H1 (cell line): ENCODE results near the gene C3orf22. TPM values are rescaled to one million over a fixed set of nuclear protein-coding genes. Genes with fewer than 3 reads are reported as not detected.
A peak's percentile ranks its signal among the peaks of the same experiment; 100 is the strongest.

Experiments used
- CTCF ChIA-PET: fragments of 300-600 bp; sonication (Branson Sonifier 250); formaldehyde crosslinking; loops from one replicate; lab custom pipeline; 2021; ENCODE audit not compliant: partially characterized antibody; lab: Charles Lee
- POLR2A ChIA-PET: fragments of 300-600 bp; sonication (Branson Sonifier 250); formaldehyde crosslinking; loops from one replicate; lab custom pipeline; 2021; ENCODE audit warnings: inconsistent platforms; ENCODE audit not compliant: partially characterized antibody; lab: Charles Lee
- DNase-seq, 2 experiments: peaks; one replicate each; pipeline versions ENCODE4 v3.0.0 to v3.0.0-alpha.2; 2010 to 2022; ENCODE audit warnings: low spot score in 2 of 2, low read depth in 1 of 2, mixed read lengths in 1 of 2
- FAIRE-seq: peaks from 2 replicates; lab custom pipeline; 2011; peaks lifted over from hg19 to GRCh38; lab: Jason Lieb, UNC
- H2AFZ ChIP-seq: 2 replicates; pipeline ENCODE4 v1.8.1; 2012; ENCODE audit warnings: low read length, inconsistent platforms
- H2AK5ac ChIP-seq: 2 replicates; pipeline ENCODE4 v1.6.1; 2013; ENCODE audit warnings: low read depth, low read length
- H2BK120ac ChIP-seq: replicated peaks from 2 replicates; pipeline ENCODE3; 2013; ENCODE audit warnings: low read depth, low read length, inconsistent platforms
- H2BK12ac ChIP-seq: 2 replicates; pipeline ENCODE4 v1.6.1; 2013; ENCODE audit warnings: low read depth, low read length
- H2BK15ac ChIP-seq: 2 replicates; pipeline ENCODE4 v1.6.1; 2013; ENCODE audit warnings: low read length
- H2BK20ac ChIP-seq: 2 replicates; pipeline ENCODE4 v1.6.1; 2013; ENCODE audit warnings: low read length
- H2BK5ac ChIP-seq: 2 replicates; pipeline ENCODE4 v1.6.1; 2013; ENCODE audit warnings: low read depth, low read length
- H3K14ac ChIP-seq: 2 replicates; pipeline ENCODE4 v1.6.1; 2013; ENCODE audit warnings: inconsistent platforms; ENCODE audit not compliant: insufficient read length
- H3K18ac ChIP-seq: 2 replicates; pipeline ENCODE4 v1.6.1; 2013; ENCODE audit warnings: low read length; ENCODE audit errors: extremely low read depth
- H3K23ac ChIP-seq: 2 replicates; pipeline ENCODE4 v1.6.1; 2013; ENCODE audit warnings: inconsistent platforms; ENCODE audit not compliant: insufficient read length
- H3K23me2 ChIP-seq: 2 replicates; pipeline ENCODE4 v1.6.1; 2013; ENCODE audit warnings: low read depth, low read length
- H3K27ac ChIP-seq: 2 replicates; pipeline ENCODE4 v1.6.1; 2011; ENCODE audit warnings: low read depth, low read length, inconsistent platforms
- H3K27me3 ChIP-seq, 4 experiments: replicated peaks in 1 of 4; 1 replicate in 1 of 4; 2 replicates in 3 of 4; pipeline versions ENCODE4 v1.6.1 to v1.8.1; 2011 to 2013; ENCODE audit warnings: low read length in 3 of 4, mild to moderate bottlenecking in 3 of 4, inconsistent platforms in 2 of 4, mixed read lengths in 2 of 4, moderate library complexity in 1 of 4; ENCODE audit not compliant: control insufficient read depth in 3 of 4, insufficient read depth in 3 of 4; ENCODE audit errors: extremely low read depth in 1 of 4
- H3K36me3 ChIP-seq, 4 experiments: 2 replicates each; pipeline versions ENCODE4 v1.6.1 to v1.8.1; 2011 to 2013; ENCODE audit warnings: mild to moderate bottlenecking in 4 of 4, low read length in 3 of 4, moderate library complexity in 2 of 4, control low read depth in 1 of 4, inconsistent platforms in 1 of 4; ENCODE audit not compliant: insufficient read depth in 4 of 4, control insufficient read depth in 2 of 4
- H3K4ac ChIP-seq: replicated peaks from 2 replicates; pipeline ENCODE3; 2013; ENCODE audit warnings: low read length, low read depth, mixed read lengths, inconsistent platforms; ENCODE audit not compliant: insufficient read length
- H3K4me1 ChIP-seq, 4 experiments: replicated peaks in 1 of 4; 1 replicate in 1 of 4; 2 replicates in 3 of 4; pipeline versions ENCODE4 v1.6.1 to v1.8.1; 2011 to 2013; ENCODE audit warnings: low read length in 3 of 4, inconsistent platforms in 2 of 4, mixed read lengths in 1 of 4; ENCODE audit not compliant: insufficient read depth in 4 of 4, control insufficient read depth in 3 of 4
- H3K4me2 ChIP-seq, 2 experiments: 2 replicates each; pipeline versions ENCODE4 v1.6.1 to v1.8.1; 2011 to 2013; ENCODE audit warnings: low read depth in 2 of 2, low read length in 2 of 2, control low read depth in 1 of 2, inconsistent platforms in 1 of 2, mild to moderate bottlenecking in 1 of 2; ENCODE audit not compliant: insufficient read depth in 1 of 2
- H3K4me3 ChIP-seq, 4 experiments: fragments of 200-600, 300-600 bp in 1 of 4; sonication (generic), shearing (Covaris generic), sonication (Bioruptor Twin) in 1 of 4; 2 replicates each; pipeline versions ENCODE4 v1.5.1 to v1.8.1; 2011 to 2016; ENCODE audit warnings: low read length in 4 of 4, low read depth in 3 of 4, control low read depth in 2 of 4, inconsistent platforms in 2 of 4, mild to moderate bottlenecking in 2 of 4, mixed read lengths in 1 of 4, moderate library complexity in 1 of 4; ENCODE audit not compliant: insufficient read depth in 2 of 4; ENCODE audit errors: extremely low read depth in 1 of 4
- H3K56ac ChIP-seq: replicated peaks from 2 replicates; pipeline ENCODE3; 2013; ENCODE audit warnings: low read depth, mild to moderate bottlenecking, mixed read lengths, low read length, inconsistent platforms; ENCODE audit not compliant: insufficient read length
- H3K79me1 ChIP-seq: 2 replicates; pipeline ENCODE4 v1.6.1; 2013; ENCODE audit warnings: low read depth, low read length, control low read depth
- H3K79me2 ChIP-seq, 2 experiments: 2 replicates each; pipeline versions ENCODE4 v1.6.1 to v1.8.1; 2012 to 2013; ENCODE audit warnings: low read length in 2 of 2, mild to moderate bottlenecking in 2 of 2, inconsistent platforms in 1 of 2; ENCODE audit not compliant: insufficient read depth in 2 of 2, control insufficient read depth in 1 of 2
- H3K9ac ChIP-seq, 4 experiments: replicated peaks in 1 of 4; 1 replicate in 1 of 4; 2 replicates in 3 of 4; pipeline versions ENCODE4 v1.6.1 to v1.8.1; 2011 to 2013; ENCODE audit warnings: low read depth in 3 of 4, low read length in 3 of 4, control low read depth in 2 of 4, mild to moderate bottlenecking in 2 of 4, moderate library complexity in 2 of 4, inconsistent platforms in 1 of 4; ENCODE audit errors: extremely low read depth in 1 of 4
- H3K9me3 ChIP-seq, 2 experiments: 2 replicates each; pipeline versions ENCODE4 v1.6.1 to v1.8.1; 2012 to 2013; ENCODE audit warnings: mild to moderate bottlenecking in 2 of 2, moderate library complexity in 2 of 2, control low read depth in 1 of 2, inconsistent platforms in 1 of 2, low read depth in 1 of 2, low read length in 1 of 2, mixed read lengths in 1 of 2; ENCODE audit not compliant: insufficient read depth in 2 of 2
- H4K20me1 ChIP-seq, 2 experiments: replicated peaks in 1 of 2; 2 replicates each; pipeline versions ENCODE3 to v1.8.1; 2011 to 2013; ENCODE audit warnings: inconsistent platforms in 2 of 2, low read length in 2 of 2, mild to moderate bottlenecking in 1 of 2; ENCODE audit not compliant: insufficient read depth in 2 of 2, control insufficient read depth in 1 of 2
- H4K5ac ChIP-seq: 2 replicates; pipeline ENCODE4 v1.6.1; 2013; ENCODE audit warnings: low read length, low read depth, mixed read lengths, inconsistent platforms; ENCODE audit not compliant: insufficient read length
- H4K8ac ChIP-seq: 2 replicates; pipeline ENCODE4 v1.8.0; 2013; ENCODE audit warnings: mild to moderate bottlenecking, moderate library complexity, low read length, inconsistent platforms; ENCODE audit not compliant: insufficient read depth; ENCODE audit errors: extremely low read depth
- H4K91ac ChIP-seq: replicated peaks from 2 replicates; pipeline ENCODE3; 2013; ENCODE audit warnings: low read length, mixed read lengths, inconsistent platforms; ENCODE audit not compliant: insufficient read length
- ATF2 ChIP-seq: IDR thresholded peaks from 2 replicates; pipeline ENCODE4 v1.6.1; 2012; ENCODE audit warnings: low read length, inconsistent platforms
- BCL11A ChIP-seq, 2 experiments: IDR thresholded peaks; one replicate each; pipeline ENCODE4 v1.6.1; 2011; ENCODE audit warnings: low read depth in 2 of 2, low read length in 2 of 2, mild to moderate bottlenecking in 2 of 2
- CHD1 ChIP-seq: IDR thresholded peaks from 2 replicates; pipeline ENCODE4 v1.6.1; 2012; ENCODE audit warnings: low read depth, low read length, improper control_type of control experiment
- CTBP2 ChIP-seq: IDR thresholded peaks from 2 replicates; pipeline ENCODE4 v1.7.0; 2011; ENCODE audit warnings: borderline replicate concordance, mild to moderate bottlenecking, moderate library complexity, mixed read lengths, low read length; ENCODE audit not compliant: insufficient read depth, insufficient read length
- EGR1 ChIP-seq: IDR thresholded peaks from 2 replicates; pipeline ENCODE4 v1.6.1; 2011; ENCODE audit warnings: low read depth, low read length, borderline replicate concordance
- HDAC6 ChIP-seq: IDR thresholded peaks from one replicate; pipeline ENCODE4 v1.7.1; 2012; ENCODE audit warnings: low read depth, mild to moderate bottlenecking, inconsistent platforms, low read length, moderate library complexity
- NRF1 ChIP-seq: IDR thresholded peaks from 2 replicates; pipeline ENCODE4 v1.6.1; 2011; ENCODE audit warnings: mild to moderate bottlenecking, low read depth, low read length, improper control_type of control experiment
- SIN3A ChIP-seq, 2 experiments: IDR thresholded peaks in 1 of 2; conservative IDR thresholded peaks in 1 of 2; 2 replicates each; pipeline ENCODE4 v1.6.1; 2011 to 2012; ENCODE audit warnings: low read length in 2 of 2, improper control_type of control experiment in 1 of 2, low read depth in 1 of 2, mild to moderate bottlenecking in 1 of 2
- SUZ12 ChIP-seq: fragments of 200-600 bp; sonication (generic); IDR thresholded peaks from 2 replicates; pipeline ENCODE4 v1.6.1; 2012; ENCODE audit warnings: mild to moderate bottlenecking, inconsistent platforms, low read length, moderate library complexity, mixed read lengths
- TAF1 ChIP-seq: IDR thresholded peaks from 2 replicates; pipeline ENCODE4 v1.6.1; 2011; ENCODE audit warnings: mild to moderate bottlenecking, low read depth, low read length
- TAF7 ChIP-seq: optimal IDR thresholded peaks from 2 replicates; pipeline ENCODE3; 2011; ENCODE audit warnings: low read depth, mild to moderate bottlenecking, inconsistent platforms, low read length, moderate library complexity, borderline replicate concordance
- TEAD4 ChIP-seq: IDR thresholded peaks from 2 replicates; pipeline ENCODE4 v1.6.1; 2012; ENCODE audit warnings: low read depth, low read length, inconsistent platforms, mixed read lengths
- WGBS, 2 experiments: shearing (Covaris generic) in 1 of 2; methylation state at CpG; one replicate each; pipeline versions ENCODE4 v1.1.6 to v1.1.7; 2013 to 2015; ENCODE audit warnings: low lambda C conversion rate in 2 of 2, mixed read lengths in 2 of 2, inconsistent platforms in 1 of 2, low coverage in 1 of 2, missing lambda C conversion rate in 1 of 2; ENCODE audit not compliant: insufficient replicate concordance in 2 of 2, insufficient coverage in 1 of 2, insufficient read length in 1 of 2; ENCODE audit errors: extremely low coverage in 1 of 2, missing lambda C conversion rate in 1 of 2; 5-methylcytosine and 5-hydroxymethylcytosine counted together
- polyA plus RNA-seq, 7 experiments: library from polyadenylated mRNA; depleted of rRNA in 3 of 7; stranded (reverse) in 5 of 7; unstranded in 2 of 7; fragments of >200 nt in 5 of 7; fragments of 200-250 nt in 2 of 7; gene quantifications; 1 replicate in 5 of 7; 2 replicates in 1 of 7; 4 replicates in 1 of 7; pipeline versions ENCODE4 v1.2.1 to v1.2.3, GENCODE V29; 2011 to 2013; ENCODE audit warnings: missing spikeins in 2 of 7, mixed read lengths in 2 of 7
- total RNA-seq: library from RNA; stranded (reverse); fragmentation: NEBNext Ultra II Directional; extraction: Animal tissue kit (Norgen Biotek cat#: 25700); gene quantifications from 2 replicates; pipeline ENCODE4 v1.2.1, GENCODE V29; 2021

The C3orf22 gene
- total and polyA plus RNA-seq, 2 of the 8 experiments (the other 6 are each of a cell fraction or from before 2014, with no cell fraction given): not detected

GRCh38 chr3:126540342-126540849, 18.3 kb downstream of the C3orf22 start:
- H4K5ac ChIP-seq: no peak overlapping the region
- peaks cover 0 to 5% of the 10 kb centered on the region in 2 experiments for H4K20me1 ChIP-seq
- no peak overlapping the region for H2BK15ac ChIP-seq
- H3K23ac ChIP-seq: no peak overlapping the region
- H2AK5ac ChIP-seq: peak overlapping the region; percentile 17; the same call in 1 of the 2 replicates
- no peaks in the 10 kb centered on the region; a peak in 1 of 8 replicates for H3K36me3 ChIP-seq
- no peak overlapping the region for H3K4me3 ChIP-seq
- no peak overlapping the region for H4K91ac ChIP-seq
- H3K56ac ChIP-seq: no peak overlapping the region
- ChIA-PET CTCF (no interaction called here), POLR2A (no interaction called here)
- no peak overlapping the region for H2BK120ac ChIP-seq
- H3K79me2 ChIP-seq: no peaks in the 10 kb centered on the region
- H3K18ac ChIP-seq: no peak overlapping the region
- FAIRE-seq (no peak), DNase-seq (no peak)
- no peak overlapping the region for H3K4ac ChIP-seq
- H3K27ac ChIP-seq: no peak overlapping the region
- H2BK5ac ChIP-seq: no peak overlapping the region
- no peak overlapping the region for H4K8ac ChIP-seq
- H3K79me1 ChIP-seq: no peaks in the 10 kb centered on the region
- H3K9ac ChIP-seq: no peak overlapping the region
- H3K14ac ChIP-seq: no peak overlapping the region
- H2BK12ac ChIP-seq: no peak overlapping the region
- 84% methylated on average over 9 of the region's 9 CpGs; no CpG with 5 or more reads in 1 of the 2 experiments for WGBS, 2 experiments
- H2AFZ ChIP-seq: no peak overlapping the region
- peaks cover 7% of the 10 kb centered on the region; the same call in 1 of the 2 replicates for H3K23me2 ChIP-seq
- H3K4me1 ChIP-seq: no peaks in the 10 kb centered on the region
- no peak overlapping the region for H2BK20ac ChIP-seq
- no peaks in the 10 kb centered on the region for H3K9me3 ChIP-seq
- peaks cover 0 to 5% (median 2%) of the 10 kb centered on the region in 4 experiments; a peak in 1 of 7 replicates for H3K27me3 ChIP-seq
- no peak overlapping the region for H3K4me2 ChIP-seq
- TF ChIP-seq NRF1 (no peak), SUZ12 (no peak), TAF1 (no peak), BCL11A (IDR thresholded peaks at IDR 0.05; ENCODE audit: low read depth in 2 of 2, low read length in 2 of 2) (no peak), TEAD4 (no peak), EGR1 (no peak), CHD1 (no peak), HDAC6 (no peak), SIN3A (conservative IDR thresholded peaks at IDR 0.05 in 1 of 2, IDR thresholded peaks at IDR 0.05 in 1 of 2; ENCODE audit: low read depth in 1 of 2, low read length in 2 of 2) (no peak), CTBP2 (no peak), ATF2 (no peak), TAF7 (no peak)
